GM12878 (cell line): ENCODE measurements around the gene CIAO1.

Experiments used
- CBX3 ChIP-seq: fragments of 200-600 bp; sonication (generic); IDR thresholded peaks from 2 replicates; pipeline ENCODE4 v1.6.1; 2016; ENCODE audit warnings: low read depth, borderline replicate concordance
- CTCF ChIP-seq, 3 experiments: IDR thresholded peaks in 2 of 3; conservative IDR thresholded peaks in 1 of 3; 2 replicates each; pipeline ENCODE4 v1.5.1; 2011; ENCODE audit warnings: low read depth in 3 of 3, low read length in 3 of 3, mild to moderate bottlenecking in 3 of 3, control low read depth in 2 of 3, moderate library complexity in 2 of 3, inconsistent platforms in 1 of 3, mixed read lengths in 1 of 3; ENCODE audit not compliant: control insufficient read depth in 2 of 3, insufficient read depth in 1 of 3; ENCODE audit errors: extremely low read depth in 1 of 3
- ESRRA ChIP-seq: IDR thresholded peaks from 2 replicates; pipeline ENCODE4 v1.6.1; 2012; ENCODE audit warnings: mild to moderate bottlenecking, low read length, improper control_type of control experiment
- RAD21 ChIP-seq: IDR thresholded peaks from 2 replicates; pipeline ENCODE4 v1.6.1; 2011; ENCODE audit warnings: mild to moderate bottlenecking, low read depth, low read length, moderate library complexity; ENCODE audit not compliant: insufficient read depth
- ZBED1 ChIP-seq: IDR thresholded peaks from 2 replicates; pipeline ENCODE4 v1.6.1; 2016; ENCODE audit warnings: borderline replicate concordance

GRCh38 chr2:96239745-96240264 is 26.2 kb upstream of the CIAO1 start:
- TF ChIP-seq CBX3 (no peak), ZBED1 (no peak), CTCF (IDR thresholded peaks at IDR 0.05 in 2 of 3, conservative IDR thresholded peaks at IDR 0.05 in 1 of 3; ENCODE audit: control insufficient read depth in 2 of 3, extremely low read depth in 1 of 3, insufficient read depth in 1 of 3, low read depth in 3 of 3, low read length in 3 of 3) (no peak), RAD21 (no peak), ESRRA (no peak)
